DND-41 (cell line): ENCODE measurements around the gene CCDC88A.
"Not testable (repeated sequence)": the region's sequence is repeated elsewhere in the genome, so short reads cannot be mapped to it uniquely, and the experiment has no call there.

Source experiments
- ATAC-seq: fragments of 200-7000 bp; cut with Tn5 transposase; 3 replicates; pipeline ENCODE4 v1.9.1; 2021; ENCODE audit warnings: low read depth; ENCODE audit not compliant: insufficient read depth
- DNase-seq: peaks from one replicate; pipeline ENCODE4 v3.0.0-alpha.2; 2020
- H2AFZ ChIP-seq: 2 replicates; pipeline ENCODE4 v1.6.0; 2012; ENCODE audit warnings: low read depth, low read length
- H3K27ac ChIP-seq: 2 replicates; pipeline ENCODE4 v1.5.1; 2012; ENCODE audit warnings: low read length, inconsistent platforms
- H3K27me3 ChIP-seq: fragments of 200-600 bp; sonication (generic); 2 replicates; pipeline ENCODE4 v1.6.0; 2012; ENCODE audit warnings: low read length, mild to moderate bottlenecking, inconsistent platforms; ENCODE audit not compliant: insufficient read depth, poor library complexity
- H3K36me3 ChIP-seq: 2 replicates; pipeline ENCODE4 v1.5.1; 2012; ENCODE audit warnings: low read length, inconsistent platforms; ENCODE audit not compliant: insufficient read depth
- H3K4me1 ChIP-seq: 2 replicates; pipeline ENCODE4 v1.5.1; 2012; ENCODE audit warnings: mild to moderate bottlenecking, low read length; ENCODE audit not compliant: insufficient read depth
- H3K4me2 ChIP-seq: 2 replicates; pipeline ENCODE4 v1.6.0; 2012; ENCODE audit warnings: mild to moderate bottlenecking, moderate library complexity, low read length, inconsistent platforms; ENCODE audit not compliant: insufficient read depth
- H3K4me3 ChIP-seq, 2 experiments: fragments of 200-600 bp in 1 of 2; shearing (Covaris generic) in 1 of 2; 2 replicates each; pipeline ENCODE4 v1.5.1; 2012 to 2016; ENCODE audit warnings: inconsistent platforms in 2 of 2, low read length in 2 of 2, mild to moderate bottlenecking in 2 of 2, low read depth in 1 of 2, moderate library complexity in 1 of 2
- H3K79me2 ChIP-seq: 2 replicates; pipeline ENCODE4 v1.6.0; 2012; ENCODE audit warnings: low read length, inconsistent platforms; ENCODE audit not compliant: insufficient read depth
- H3K9ac ChIP-seq: 2 replicates; pipeline ENCODE4 v1.6.0; 2012; ENCODE audit warnings: low read depth, mild to moderate bottlenecking, inconsistent platforms, low read length, moderate library complexity
- H3K9me3 ChIP-seq: 2 replicates; pipeline ENCODE4 v1.5.1; 2012; ENCODE audit warnings: low read length, moderate library complexity, mild to moderate bottlenecking, inconsistent platforms; ENCODE audit not compliant: insufficient read depth, severe bottlenecking
- H4K20me1 ChIP-seq: 2 replicates; pipeline ENCODE4 v1.6.0; 2012; ENCODE audit warnings: low read length; ENCODE audit not compliant: insufficient read depth
- EZH2 ChIP-seq: IDR thresholded peaks from 3 replicates; pipeline ENCODE4 v1.6.1; 2012; ENCODE audit warnings: borderline replicate concordance, low read depth, mild to moderate bottlenecking, moderate library complexity, low read length, inconsistent platforms; ENCODE audit not compliant: severe bottlenecking
- TF ChIP-seq, protein P1 (sequence below): IDR thresholded peaks from 2 replicates; pipeline ENCODE4 v1.5.1; 2012; ENCODE audit warnings: borderline replicate concordance, low read length, moderate library complexity, mild to moderate bottlenecking; ENCODE audit not compliant: poor library complexity, severe bottlenecking; ENCODE audit errors: extremely low read depth

CCDC88A gene

GRCh38 chr2:55245411-55245810, 174.2 kb downstream of the CCDC88A start:
- Histone ChIP-seq H3K4me1 (no peaks in the 10 kb centered on the region), H3K79me2 (no peaks in the 10 kb centered on the region), H2AFZ (no peak overlapping the region), H3K9ac (no peak overlapping the region), H3K4me2 (no peak overlapping the region), H3K36me3 (peaks cover 60% of the 10 kb centered on the region), H3K4me3 (no peak overlapping the region), H3K27ac (no peak overlapping the region), H4K20me1 (no peaks in the 10 kb centered on the region), H3K9me3 (no peaks in the 10 kb centered on the region), H3K27me3 (no peaks in the 10 kb centered on the region)
- ATAC-seq (no peak), DNase-seq (no peak)
- no peak for TF ChIP-seq EZH2
- TF ChIP-seq, protein P1, sequence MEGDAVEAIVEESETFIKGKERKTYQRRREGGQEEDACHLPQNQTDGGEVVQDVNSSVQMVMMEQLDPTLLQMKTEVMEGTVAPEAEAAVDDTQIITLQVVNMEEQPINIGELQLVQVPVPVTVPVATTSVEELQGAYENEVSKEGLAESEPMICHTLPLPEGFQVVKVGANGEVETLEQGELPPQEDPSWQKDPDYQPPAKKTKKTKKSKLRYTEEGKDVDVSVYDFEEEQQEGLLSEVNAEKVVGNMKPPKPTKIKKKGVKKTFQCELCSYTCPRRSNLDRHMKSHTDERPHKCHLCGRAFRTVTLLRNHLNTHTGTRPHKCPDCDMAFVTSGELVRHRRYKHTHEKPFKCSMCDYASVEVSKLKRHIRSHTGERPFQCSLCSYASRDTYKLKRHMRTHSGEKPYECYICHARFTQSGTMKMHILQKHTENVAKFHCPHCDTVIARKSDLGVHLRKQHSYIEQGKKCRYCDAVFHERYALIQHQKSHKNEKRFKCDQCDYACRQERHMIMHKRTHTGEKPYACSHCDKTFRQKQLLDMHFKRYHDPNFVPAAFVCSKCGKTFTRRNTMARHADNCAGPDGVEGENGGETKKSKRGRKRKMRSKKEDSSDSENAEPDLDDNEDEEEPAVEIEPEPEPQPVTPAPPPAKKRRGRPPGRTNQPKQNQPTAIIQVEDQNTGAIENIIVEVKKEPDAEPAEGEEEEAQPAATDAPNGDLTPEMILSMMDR, result no peak

GRCh38 chr2:55242617-55243016, 177.0 kb downstream of the CCDC88A start:
- Histone ChIP-seq H2AFZ (no peak overlapping the region), H3K36me3 (peaks cover 58% of the 10 kb centered on the region; the same call in 1 of the 2 replicates), H3K4me2 (no peak overlapping the region), H3K27me3 (no peaks in the 10 kb centered on the region), H3K4me3 (no peak overlapping the region), H3K4me1 (no peaks in the 10 kb centered on the region), H3K27ac (no peak overlapping the region), H3K9ac (no peak overlapping the region), H3K79me2 (no peaks in the 10 kb centered on the region), H4K20me1 (no peaks in the 10 kb centered on the region), H3K9me3 (no peaks in the 10 kb centered on the region)
- no peak for ATAC-seq
- no peak for DNase-seq
- TF ChIP-seq, protein P1, result no peak
- TF ChIP-seq EZH2, result no peak

DNA sequence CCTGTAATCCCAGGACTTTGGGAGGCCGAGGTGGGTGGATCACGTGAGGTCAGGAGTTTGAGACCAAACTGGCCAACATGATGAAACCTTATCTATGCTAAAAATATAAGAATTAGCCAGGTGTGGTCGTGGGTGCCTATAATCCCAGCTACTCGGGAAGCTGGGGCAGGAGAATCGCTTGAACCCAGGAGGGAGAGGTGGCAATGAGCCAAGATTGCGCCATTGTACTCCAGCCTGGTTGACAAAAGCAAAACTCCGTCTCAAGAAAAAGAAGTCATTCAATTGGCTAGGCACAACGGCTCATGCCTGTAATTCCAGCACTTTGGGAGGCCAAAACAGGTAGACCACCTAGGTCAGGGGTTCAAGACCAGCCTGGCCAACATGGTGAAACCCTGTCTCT, 178.1 kb downstream of the CCDC88A start:
- H3K4me2 ChIP-seq, DNase-seq, H3K4me1 ChIP-seq, ATAC-seq, H2AFZ ChIP-seq, H3K9me3 ChIP-seq, H3K9ac ChIP-seq, H3K79me2 ChIP-seq, H3K4me3 ChIP-seq, H4K20me1 ChIP-seq, H3K27me3 ChIP-seq, H3K27ac ChIP-seq: not testable (repeated sequence)
- H3K36me3 ChIP-seq, result peaks cover 63% of the 10 kb centered on the region; the same call in 1 of the 2 replicates

GRCh38 chr2:55239656-55240222, 179.9 kb downstream of the CCDC88A start:
- H3K9me3 ChIP-seq, result no peaks in the 10 kb centered on the region
- 0 out of 2 replicates have a peak, but pooled peaks cover 2% of the 10 kb centered on the region for H4K20me1 ChIP-seq
- no peak overlapping the region for H3K9ac ChIP-seq
- H2AFZ ChIP-seq, result no peak overlapping the region
- DNase-seq (no peak), ATAC-seq (no peak)
- H3K27me3 ChIP-seq, result no peaks in the 10 kb centered on the region
- peaks cover 9% of the 10 kb centered on the region for H3K4me1 ChIP-seq
- H3K79me2 ChIP-seq, result peaks cover 6% of the 10 kb centered on the region
- peaks cover 66% of the 10 kb centered on the region for H3K36me3 ChIP-seq
- TF ChIP-seq, protein P1, result no peak
- no peak for TF ChIP-seq EZH2
- H3K4me2 ChIP-seq, result no peak overlapping the region
- H3K27ac ChIP-seq, result no peak overlapping the region
- no peak overlapping the region for H3K4me3 ChIP-seq
